Liver (tissue), 6 donors: ENCODE data around the gene NFATC4. TPM values are rescaled to one million over a fixed set of nuclear protein-coding genes. Genes with fewer than 3 reads are reported as not detected.

Experiments
- EGR1 ChIP-seq, 2 donors: IDR thresholded peaks; 2 replicates each; pipeline ENCODE4 v1.6.1; 2016 to 2018; ENCODE audit warnings: antibody characterized with exemption in 2 of 2, low read depth in 2 of 2
- FOXA1 ChIP-seq: IDR thresholded peaks from 2 replicates; pipeline ENCODE4 v1.6.1; 2016; ENCODE audit warnings: antibody characterized with exemption
- GABPA ChIP-seq, 2 donors: IDR thresholded peaks in 1 of 2; conservative IDR thresholded peaks in 1 of 2; 2 replicates each; pipeline ENCODE4 v1.6.1; 2016; ENCODE audit warnings: antibody characterized with exemption in 2 of 2, mild to moderate bottlenecking in 1 of 2, moderate library complexity in 1 of 2
- HNF4A ChIP-seq, 2 donors: conservative IDR thresholded peaks; 2 replicates each; pipeline ENCODE4 v1.6.1; 2016; ENCODE audit warnings: antibody characterized with exemption in 2 of 2, mild to moderate bottlenecking in 2 of 2
- HNF4G ChIP-seq: IDR thresholded peaks from 2 replicates; pipeline ENCODE4 v1.6.1; 2016; ENCODE audit warnings: antibody characterized with exemption
- polyA plus RNA-seq, 2 donors: library from polyadenylated mRNA; stranded (reverse) in 1 of 2; unstranded in 1 of 2; fragments of 200-250 nt in 1 of 2; fragments of >200 nt in 1 of 2; fragmentation: Nextera tagmentation in 1 of 2; extraction: Ambion mirVana in 1 of 2; gene quantifications; one replicate each; pipeline versions ENCODE4 v1.2.1 to v1.2.3, GENCODE V29; 2013 to 2015
- small RNA-seq: library from RNA; depleted of rRNA; stranded (forward); fragments of <200 nt; gene quantifications from one replicate; pipeline ENCODE3, GENCODE V24; 2014
- total RNA-seq, 2 donors: library from RNA; depleted of rRNA; stranded (reverse); fragments of >200 nt; gene quantifications; one replicate each; pipeline ENCODE4 v1.2.3, GENCODE V29; 2014
- TF ChIP-seq, protein P1 (sequence below): IDR thresholded peaks from 2 replicates; pipeline ENCODE4 v1.6.1; 2016; ENCODE audit warnings: antibody characterized with exemption, mild to moderate bottlenecking
- donor health status: healthy.
- donor health status: healthy.
- donor health status: healthy.

The NFATC4 gene
- total and polyA plus RNA-seq, 4 donors: 1.0 to 3.6 (median 1.8) TPM

DNA sequence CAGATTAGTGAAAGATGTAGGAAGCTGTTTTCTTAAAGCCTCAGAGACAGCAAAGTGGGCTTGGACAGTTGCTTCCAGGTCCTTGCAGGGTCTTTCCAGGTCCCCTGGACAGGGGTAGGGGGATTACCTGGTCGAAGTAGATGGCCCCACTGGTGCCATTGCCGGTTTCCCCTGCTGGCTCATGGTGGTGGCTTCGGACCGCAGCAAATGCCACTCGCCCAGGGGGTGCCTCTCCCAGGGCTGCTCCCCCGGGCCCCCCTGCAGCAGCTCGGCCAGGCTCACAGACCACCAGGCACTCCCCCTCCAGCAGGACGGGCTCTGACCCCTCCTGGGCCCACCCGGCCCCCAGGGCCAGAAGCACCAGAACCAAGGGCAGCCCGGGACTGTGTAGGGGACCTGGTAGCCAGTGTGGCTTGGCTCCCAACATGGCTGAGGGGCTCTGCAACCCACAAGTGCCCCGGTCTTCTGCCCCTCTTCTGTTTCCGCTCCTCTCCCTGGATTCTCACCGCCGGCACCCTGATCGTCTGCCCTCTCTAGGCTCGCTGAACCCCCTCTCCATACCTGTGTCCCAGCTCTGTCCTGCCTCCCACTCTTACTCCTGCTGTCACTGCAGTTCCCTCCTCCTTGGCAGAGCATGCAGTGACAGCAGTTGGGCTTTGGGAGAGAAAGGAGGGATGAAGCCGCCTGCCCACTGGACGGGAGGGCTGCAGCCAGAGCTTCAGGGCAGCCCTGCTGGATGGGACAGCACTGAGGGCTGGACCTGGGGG lies 60.8 kb downstream of the NFATC4 start (continued):
- TF ChIP-seq FOXA1 (no peak), GABPA (IDR thresholded peaks at IDR 0.05 in 1 of 2, conservative IDR thresholded peaks at IDR 0.05 in 1 of 2) (no peak), EGR1 (IDR thresholded peaks at IDR 0.05; ENCODE audit: low read depth in 2 of 2) (no peak), HNF4A (conservative IDR thresholded peaks at IDR 0.05) (no peak), HNF4G (no peak)
- TF ChIP-seq, protein P1, sequence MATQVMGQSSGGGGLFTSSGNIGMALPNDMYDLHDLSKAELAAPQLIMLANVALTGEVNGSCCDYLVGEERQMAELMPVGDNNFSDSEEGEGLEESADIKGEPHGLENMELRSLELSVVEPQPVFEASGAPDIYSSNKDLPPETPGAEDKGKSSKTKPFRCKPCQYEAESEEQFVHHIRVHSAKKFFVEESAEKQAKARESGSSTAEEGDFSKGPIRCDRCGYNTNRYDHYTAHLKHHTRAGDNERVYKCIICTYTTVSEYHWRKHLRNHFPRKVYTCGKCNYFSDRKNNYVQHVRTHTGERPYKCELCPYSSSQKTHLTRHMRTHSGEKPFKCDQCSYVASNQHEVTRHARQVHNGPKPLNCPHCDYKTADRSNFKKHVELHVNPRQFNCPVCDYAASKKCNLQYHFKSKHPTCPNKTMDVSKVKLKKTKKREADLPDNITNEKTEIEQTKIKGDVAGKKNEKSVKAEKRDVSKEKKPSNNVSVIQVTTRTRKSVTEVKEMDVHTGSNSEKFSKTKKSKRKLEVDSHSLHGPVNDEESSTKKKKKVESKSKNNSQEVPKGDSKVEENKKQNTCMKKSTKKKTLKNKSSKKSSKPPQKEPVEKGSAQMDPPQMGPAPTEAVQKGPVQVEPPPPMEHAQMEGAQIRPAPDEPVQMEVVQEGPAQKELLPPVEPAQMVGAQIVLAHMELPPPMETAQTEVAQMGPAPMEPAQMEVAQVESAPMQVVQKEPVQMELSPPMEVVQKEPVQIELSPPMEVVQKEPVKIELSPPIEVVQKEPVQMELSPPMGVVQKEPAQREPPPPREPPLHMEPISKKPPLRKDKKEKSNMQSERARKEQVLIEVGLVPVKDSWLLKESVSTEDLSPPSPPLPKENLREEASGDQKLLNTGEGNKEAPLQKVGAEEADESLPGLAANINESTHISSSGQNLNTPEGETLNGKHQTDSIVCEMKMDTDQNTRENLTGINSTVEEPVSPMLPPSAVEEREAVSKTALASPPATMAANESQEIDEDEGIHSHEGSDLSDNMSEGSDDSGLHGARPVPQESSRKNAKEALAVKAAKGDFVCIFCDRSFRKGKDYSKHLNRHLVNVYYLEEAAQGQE: no peak

Small RNA genes within 50 kb of the gene (small RNA-seq; reads per million reads assigned to genes)
- not detected for gene RF00026

Other genes with a start within 250 kb of the NFATC4 start
Only the 30 nearest of the 31 such genes appear.
- gene FITM1, start 237.5 kb upstream of the NFATC4 start, total RNA-seq: 1 to 10 TPM; 1.7 to 6.4 TPM
- 10 to 100 TPM; 11.9 to 16.1 TPM for gene FITM1, start 237.5 kb upstream of the NFATC4 start, polyA plus RNA-seq
- gene PSME1, start 232.0 kb upstream of the NFATC4 start, total RNA-seq: 10 to 100 TPM; 63.3 to 71.9 TPM
- 100 to 1,000 TPM; 131 to 237 TPM for gene PSME1, start 232.0 kb upstream of the NFATC4 start, polyA plus RNA-seq
- 10 to 100 TPM in 1 of 2 donors, 1 to 10 TPM in 1; 8.6 to 10.5 TPM for gene EMC9, start 226.6 kb upstream of the NFATC4 start, total RNA-seq
- gene EMC9, start 226.6 kb upstream of the NFATC4 start, polyA plus RNA-seq: 10 to 100 TPM; 16.2 to 17.8 TPM
- gene PSME2, start 221.6 kb upstream of the NFATC4 start, total RNA-seq: 10 to 100 TPM; 56.9 to 62.3 TPM
- 100 to 1,000 TPM; 123 to 247 TPM for gene PSME2, start 221.6 kb upstream of the NFATC4 start, polyA plus RNA-seq
- gene RNF31, start 220.7 kb upstream of the NFATC4 start, total RNA-seq: 10 to 100 TPM; 16.3 to 36.0 TPM
- 10 to 100 TPM; 20.3 to 21.6 TPM for gene RNF31, start 220.7 kb upstream of the NFATC4 start, polyA plus RNA-seq
- 10 to 100 TPM; 44.2 to 57.8 TPM for gene IRF9, start 206.9 kb upstream of the NFATC4 start, total RNA-seq
- 10 to 100 TPM; 37.9 to 60.9 TPM for gene IRF9, start 206.9 kb upstream of the NFATC4 start, polyA plus RNA-seq
- 1 to 10 TPM; 3.8 to 4.7 TPM for gene REC8, start 196.1 kb upstream of the NFATC4 start, total RNA-seq
- gene REC8, start 196.1 kb upstream of the NFATC4 start, polyA plus RNA-seq: 1 to 10 TPM; 2.3 to 3.8 TPM
- gene IPO4, start 179.4 kb upstream of the NFATC4 start, total RNA-seq: 10 to 100 TPM; 16.3 to 29.8 TPM
- 10 to 100 TPM; 13.6 to 32.9 TPM for gene IPO4, start 179.4 kb upstream of the NFATC4 start, polyA plus RNA-seq
- 10 to 100 TPM; 27.5 to 76.2 TPM for gene TM9SF1, start 172.7 kb upstream of the NFATC4 start, total RNA-seq
- gene TM9SF1, start 172.7 kb upstream of the NFATC4 start, polyA plus RNA-seq: 10 to 100 TPM; 30.0 to 46.9 TPM
- gene TSSK4, start 162.5 kb upstream of the NFATC4 start, total RNA-seq: under 1 TPM in 1 of 2 donors, not detected in 1; 0.33 TPM
- under 1 TPM in 1 of 2 donors, not detected in 1; 0.25 TPM for gene TSSK4, start 162.5 kb upstream of the NFATC4 start, polyA plus RNA-seq
- gene CHMP4A, start 154.7 kb upstream of the NFATC4 start, total RNA-seq: 10 to 100 TPM; 14.6 to 19.6 TPM
- 10 to 100 TPM; 36.3 to 38.7 TPM for gene CHMP4A, start 154.7 kb upstream of the NFATC4 start, polyA plus RNA-seq
- gene MDP1, start 152.1 kb upstream of the NFATC4 start, total RNA-seq: 1 to 10 TPM; 3.2 to 6.6 TPM
- 10 to 100 TPM in 1 of 2 donors, 1 to 10 TPM in 1; 7.4 to 13.4 TPM for gene MDP1, start 152.1 kb upstream of the NFATC4 start, polyA plus RNA-seq
- 10 to 100 TPM; 32.3 to 49.3 TPM for gene NEDD8, start 135.8 kb upstream of the NFATC4 start, total RNA-seq
- 100 to 1,000 TPM; 107 to 136 TPM for gene NEDD8, start 135.8 kb upstream of the NFATC4 start, polyA plus RNA-seq
- 10 to 100 TPM; 28.6 to 29.8 TPM for gene GMPR2, start 135.3 kb upstream of the NFATC4 start, total RNA-seq
- 10 to 100 TPM; 34.9 to 42.7 TPM for gene GMPR2, start 135.3 kb upstream of the NFATC4 start, polyA plus RNA-seq
- gene TINF2, start 125.6 kb upstream of the NFATC4 start, total RNA-seq: 10 to 100 TPM; 23.5 to 25.1 TPM
- gene TINF2, start 125.6 kb upstream of the NFATC4 start, polyA plus RNA-seq: 10 to 100 TPM; 14.4 to 24.3 TPM
- 1 to 10 TPM; 1.1 to 1.5 TPM for gene TGM1, start 105.0 kb upstream of the NFATC4 start, total RNA-seq
- under 1 TPM; 0.28 to 0.39 TPM for gene TGM1, start 105.0 kb upstream of the NFATC4 start, polyA plus RNA-seq
- gene RABGGTA, start 96.6 kb upstream of the NFATC4 start, total RNA-seq: 10 to 100 TPM in 1 of 2 donors, 1 to 10 TPM in 1; 7.5 to 19.7 TPM
- 10 to 100 TPM; 11.7 to 14.7 TPM for gene RABGGTA, start 96.6 kb upstream of the NFATC4 start, polyA plus RNA-seq
- gene DHRS1, start 68.4 kb upstream of the NFATC4 start, total RNA-seq: 10 to 100 TPM; 30.3 to 84.9 TPM
- gene DHRS1, start 68.4 kb upstream of the NFATC4 start, polyA plus RNA-seq: 10 to 100 TPM; 40.3 to 60.1 TPM
- 10 to 100 TPM; 12.3 to 18.2 TPM for gene NOP9, start 68.3 kb upstream of the NFATC4 start, total RNA-seq
- 1 to 10 TPM; 3.8 to 7.1 TPM for gene NOP9, start 68.3 kb upstream of the NFATC4 start, polyA plus RNA-seq
- gene CIDEB, start 60.2 kb upstream of the NFATC4 start, total RNA-seq: 100 to 1,000 TPM in 1 of 2 donors, 10 to 100 TPM in 1; 32.1 to 142 TPM
- gene CIDEB, start 60.2 kb upstream of the NFATC4 start, polyA plus RNA-seq: 100 to 1,000 TPM; 176 to 312 TPM
- 10 to 100 TPM in 1 of 2 donors, 1 to 10 TPM in 1; 2.5 to 11.3 TPM for gene LTB4R2, start 58.0 kb upstream of the NFATC4 start, total RNA-seq
- gene LTB4R2, start 58.0 kb upstream of the NFATC4 start, polyA plus RNA-seq: 1 to 10 TPM in 1 of 2 donors, under 1 TPM in 1; 0.28 to 1.2 TPM
- 1 to 10 TPM; 2.1 to 5.0 TPM for gene LTB4R, start 56.7 kb upstream of the NFATC4 start, total RNA-seq
- 1 to 10 TPM in 1 of 2 donors, under 1 TPM in 1; 0.86 to 2.9 TPM for gene LTB4R, start 56.7 kb upstream of the NFATC4 start, polyA plus RNA-seq
- gene ADCY4, start 33.1 kb upstream of the NFATC4 start, total RNA-seq: 1 to 10 TPM; 2.2 to 7.2 TPM
- 1 to 10 TPM; 2.2 to 5.8 TPM for gene ADCY4, start 33.1 kb upstream of the NFATC4 start, polyA plus RNA-seq
- 1 to 10 TPM; 2.7 to 2.9 TPM for gene RIPK3, start 28.2 kb upstream of the NFATC4 start, total RNA-seq
- gene RIPK3, start 28.2 kb upstream of the NFATC4 start, polyA plus RNA-seq: 1 to 10 TPM; 1.0 to 1.2 TPM
- gene NYNRIN, start 30.8 kb downstream of the NFATC4 start, total RNA-seq: 10 to 100 TPM in 1 of 2 donors, 1 to 10 TPM in 1; 2.5 to 11.0 TPM
- under 1 TPM; 0.89 to 0.99 TPM for gene NYNRIN, start 30.8 kb downstream of the NFATC4 start, polyA plus RNA-seq
- gene CBLN3, start 61.5 kb downstream of the NFATC4 start, total RNA-seq: under 1 TPM; 0.59 to 0.79 TPM
- gene CBLN3, start 61.5 kb downstream of the NFATC4 start, polyA plus RNA-seq: under 1 TPM; 0.07 to 0.33 TPM
- 10 to 100 TPM; 38.2 to 40.3 TPM for gene KHNYN, start 61.8 kb downstream of the NFATC4 start, total RNA-seq
- 10 to 100 TPM in 1 of 2 donors, 1 to 10 TPM in 1; 3.0 to 11.1 TPM for gene KHNYN, start 61.8 kb downstream of the NFATC4 start, polyA plus RNA-seq
- 10 to 100 TPM; 10.8 to 17.0 TPM for gene SDR39U1, start 74.6 kb downstream of the NFATC4 start, total RNA-seq
- 10 to 100 TPM; 34.9 to 50.4 TPM for gene SDR39U1, start 74.6 kb downstream of the NFATC4 start, polyA plus RNA-seq
- gene CMA1, start 140.1 kb downstream of the NFATC4 start, total RNA-seq: not detected
- under 1 TPM in 1 of 2 donors, not detected in 1; 0.81 TPM for gene CMA1, start 140.1 kb downstream of the NFATC4 start, polyA plus RNA-seq
- gene CTSG, start 208.1 kb downstream of the NFATC4 start, total RNA-seq: 10 to 100 TPM in 1 of 2 donors, not detected in 1; 32.5 TPM
- gene CTSG, start 208.1 kb downstream of the NFATC4 start, polyA plus RNA-seq: 1 to 10 TPM in 1 of 2 donors, under 1 TPM in 1; 0.24 to 1.9 TPM